NCI-H2107 treated with DMSO at 0.1 percent for 48 hours (cell line): Measurements from ENCODE around the gene IGSF3.

Source experiments
- DNase-seq: peaks from one replicate; lab custom pipeline; 2025; ENCODE audit not compliant: unreplicated experiment; lab: John Stamatoyannopoulos, UW

The IGSF3 gene

DNA sequence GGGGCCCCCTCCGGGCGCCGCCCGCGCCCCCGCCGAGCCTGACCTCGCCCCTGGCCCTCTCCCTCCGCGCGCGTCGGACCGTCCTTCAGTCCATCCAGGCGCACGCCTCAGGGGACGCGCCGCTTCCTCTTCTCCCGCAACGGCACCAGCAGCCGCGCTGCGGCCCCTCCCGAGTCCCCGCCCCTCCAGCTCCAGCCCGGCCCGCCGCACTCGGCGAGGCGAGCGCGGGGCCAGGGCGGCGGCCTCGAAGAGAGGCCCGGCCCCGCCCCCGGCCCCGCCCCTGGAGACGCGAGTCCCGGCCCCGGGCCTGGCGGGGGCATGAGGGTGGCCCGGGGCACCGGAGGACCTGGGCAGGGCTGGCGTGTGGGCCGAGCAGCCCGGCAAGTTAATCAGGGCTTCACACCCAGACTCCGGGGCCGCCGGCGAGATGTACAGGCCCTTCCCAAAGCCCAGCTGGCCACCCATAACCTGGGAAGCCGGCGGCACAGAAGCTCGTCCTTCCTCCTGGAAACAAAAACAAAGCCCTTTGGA is at the start of gene IGSF3:
Gene IGSF3 (minus strand): TSS at position 159 of the 531 bp plus-strand sequence. CDS start 1,407 bp downstream, outside the sequence.
- peak; percentile 34 for DNase-seq

- no peak for DNase-seq
Observed at GRCh38 chr1:116717318-116717717, 49.8 kb upstream of the IGSF3 start.

DNA sequence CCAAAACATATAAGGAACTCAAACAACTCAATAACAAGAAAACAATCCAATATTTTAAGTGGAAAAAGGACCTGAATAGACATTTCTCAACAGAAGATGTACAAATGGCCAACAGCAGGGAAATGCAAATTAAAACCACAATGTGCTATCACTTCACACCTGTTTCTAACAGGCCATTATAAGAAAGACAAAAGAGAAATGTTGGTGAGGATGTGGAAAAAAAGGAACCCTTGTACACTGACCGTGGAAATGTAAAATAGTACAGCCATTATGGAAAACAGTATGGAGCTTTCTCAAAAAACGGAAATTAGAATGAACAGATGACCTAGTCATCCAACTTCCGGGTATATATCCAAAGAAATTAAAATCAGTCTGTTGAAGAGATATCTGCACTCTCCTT is 48.9 kb upstream of the IGSF3 start:
- no peak for DNase-seq

DNA sequence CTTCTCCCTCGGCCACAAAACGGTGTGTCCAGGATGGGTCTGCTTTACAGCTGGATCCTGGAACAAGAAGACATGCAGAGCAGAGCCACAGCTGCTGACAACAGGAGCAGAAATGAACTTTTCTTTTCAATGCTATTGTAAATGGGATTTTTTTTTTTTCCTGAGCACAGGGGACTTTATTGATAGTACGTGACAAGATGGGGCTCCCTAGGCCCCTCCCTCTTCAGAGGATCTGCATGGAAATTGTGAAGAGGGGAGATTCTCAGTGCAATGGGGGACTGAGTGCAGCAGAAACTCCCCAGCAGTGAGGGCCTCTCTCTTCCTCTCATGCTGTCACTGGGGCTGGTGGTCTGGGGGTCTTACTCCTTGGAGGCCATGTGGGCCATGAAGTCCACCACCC is 45.9 kb upstream of the IGSF3 start:
- no peak for DNase-seq

DNA sequence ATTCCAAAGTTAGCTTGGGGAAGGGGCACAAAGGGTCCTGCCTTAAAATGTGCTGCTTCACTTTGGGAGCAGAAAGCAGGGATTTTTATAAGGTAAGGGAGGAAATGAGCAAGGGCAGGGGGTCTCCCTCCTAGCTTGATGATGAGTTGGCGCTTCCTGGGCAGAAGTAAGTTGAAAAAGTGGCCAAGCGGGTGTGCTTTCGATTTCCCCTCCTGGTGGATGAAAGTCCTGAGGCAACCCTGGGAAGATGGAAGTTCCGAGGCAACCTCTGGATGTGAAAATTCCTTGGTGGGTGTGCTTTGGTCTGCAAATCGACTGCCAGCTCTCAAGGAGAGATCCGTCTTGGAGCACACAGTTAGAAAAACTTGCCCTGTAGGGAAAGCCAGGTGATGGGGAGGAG is 45.0 kb upstream of the IGSF3 start:
- DNase-seq = no peak

DNA sequence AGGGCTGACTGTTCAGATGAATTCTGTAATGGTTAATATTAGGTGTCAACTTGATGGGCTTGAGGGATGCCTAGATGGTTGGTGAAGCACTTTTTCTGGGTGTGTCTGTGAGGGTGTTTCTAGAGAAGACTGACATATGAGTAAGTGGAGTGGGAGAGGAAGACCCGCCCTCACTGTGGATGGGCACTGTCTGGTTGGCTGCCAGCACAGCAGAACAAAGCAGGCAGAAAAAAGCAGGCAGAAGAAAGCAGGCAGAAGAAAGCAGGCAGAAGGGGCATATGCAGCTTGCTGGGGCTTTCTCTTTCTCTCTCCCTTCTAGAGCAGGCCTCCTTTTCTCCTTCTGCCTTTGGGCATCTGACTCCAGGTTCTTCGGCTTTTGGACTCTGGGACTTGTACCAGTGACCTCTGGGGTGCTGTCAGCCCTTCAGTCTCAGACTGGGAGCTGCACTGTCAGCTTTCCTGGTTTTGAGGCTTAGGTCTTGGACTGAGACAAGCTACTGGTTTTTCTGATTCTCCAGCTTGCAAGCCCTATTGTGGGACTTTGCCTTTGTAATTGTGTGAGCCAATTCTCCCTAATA is 43.8 kb upstream of the IGSF3 start:
- peak; percentile 76 for DNase-seq

- peak; percentile 85 for DNase-seq
Observed at GRCh38 chr1:116710420-116711262, 43.1 kb upstream of the IGSF3 start.

- no peak for DNase-seq
Observed at GRCh38 chr1:116709666-116710167, 42.2 kb upstream of the IGSF3 start.

- DNase-seq = no peak
Observed at GRCh38 chr1:116708255-116708900, 40.8 kb upstream of the IGSF3 start.

GRCh38 chr1:116706841-116707240 is 39.3 kb upstream of the IGSF3 start:
- no peak for DNase-seq

DNA sequence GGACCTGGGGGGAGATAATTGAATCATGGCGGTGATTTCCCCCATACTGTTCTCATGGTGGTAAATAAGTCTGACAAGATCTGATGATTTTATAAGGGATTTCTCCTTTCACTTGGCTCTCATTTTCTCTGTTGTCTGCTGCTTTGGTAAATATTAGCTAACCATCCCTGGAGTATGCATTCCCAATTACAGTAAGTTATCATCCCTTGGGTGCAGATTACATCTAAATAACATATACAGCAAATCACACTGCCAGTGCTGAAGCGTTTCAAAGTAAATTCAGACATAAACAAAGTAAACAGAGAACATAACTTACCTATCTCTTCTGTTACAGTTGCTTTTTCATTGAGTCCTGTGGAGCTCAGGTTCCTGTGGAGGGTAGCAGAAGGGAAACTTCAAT is 38.6 kb upstream of the IGSF3 start:
- DNase-seq = no peak

- no peak for DNase-seq
Observed at GRCh38 chr1:116704278-116704677, 36.7 kb upstream of the IGSF3 start.

- no peak for DNase-seq
Observed at GRCh38 chr1:116699605-116700004, 32.1 kb upstream of the IGSF3 start.

DNA sequence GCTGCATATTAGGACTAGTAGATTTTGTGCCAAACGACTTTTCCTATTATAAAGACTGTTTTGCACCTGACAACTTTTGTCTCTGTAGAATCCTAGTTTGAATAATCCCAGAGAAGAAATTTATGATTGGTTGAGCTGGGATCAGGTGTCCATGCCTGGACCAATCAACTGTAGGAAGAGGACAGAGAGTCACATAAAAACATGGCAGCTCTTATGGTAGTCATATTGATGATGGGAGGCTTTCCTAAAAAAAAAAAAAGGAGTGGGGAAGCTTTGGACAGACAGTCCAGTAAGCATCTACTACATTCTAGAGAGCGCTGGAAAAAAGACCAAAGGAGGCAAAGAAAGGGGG is 30.7 kb upstream of the IGSF3 start:
- no peak for DNase-seq

- DNase-seq = no peak
Observed at GRCh38 chr1:116697548-116698243, 30.2 kb upstream of the IGSF3 start.

- DNase-seq = no peak
Observed at GRCh38 chr1:116694524-116694923, 27.0 kb upstream of the IGSF3 start.

- DNase-seq = no peak
Observed at GRCh38 chr1:116693759-116694480, 26.4 kb upstream of the IGSF3 start.

- no peak for DNase-seq
Observed at GRCh38 chr1:116692879-116693278, 25.3 kb upstream of the IGSF3 start.

- no peak for DNase-seq
Observed at GRCh38 chr1:116690849-116691406, 23.4 kb upstream of the IGSF3 start.

DNA sequence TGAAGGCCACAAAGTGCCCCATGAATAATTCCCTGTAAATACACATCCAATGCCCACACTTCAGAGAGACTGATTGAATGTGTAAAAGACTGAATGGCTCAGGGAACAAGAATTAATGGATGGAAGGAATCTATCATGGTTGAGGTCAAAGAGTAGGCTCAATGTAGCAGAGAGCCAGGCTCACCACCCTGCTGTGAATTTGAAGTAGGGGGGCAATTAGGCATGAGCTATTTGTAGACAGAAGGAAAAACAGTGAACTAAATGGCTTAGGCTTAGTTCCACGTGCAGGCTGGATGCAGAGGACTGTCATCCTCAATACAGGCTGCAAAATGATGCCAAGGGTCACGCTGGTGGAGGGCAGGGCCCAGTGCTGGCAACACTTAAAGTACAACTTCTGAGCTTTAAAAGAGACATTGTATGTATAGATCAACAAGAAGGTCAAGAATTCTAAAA is 22.9 kb upstream of the IGSF3 start:
- no peak for DNase-seq
